ENCODE measurements around the gene PKP1.

DNA sequence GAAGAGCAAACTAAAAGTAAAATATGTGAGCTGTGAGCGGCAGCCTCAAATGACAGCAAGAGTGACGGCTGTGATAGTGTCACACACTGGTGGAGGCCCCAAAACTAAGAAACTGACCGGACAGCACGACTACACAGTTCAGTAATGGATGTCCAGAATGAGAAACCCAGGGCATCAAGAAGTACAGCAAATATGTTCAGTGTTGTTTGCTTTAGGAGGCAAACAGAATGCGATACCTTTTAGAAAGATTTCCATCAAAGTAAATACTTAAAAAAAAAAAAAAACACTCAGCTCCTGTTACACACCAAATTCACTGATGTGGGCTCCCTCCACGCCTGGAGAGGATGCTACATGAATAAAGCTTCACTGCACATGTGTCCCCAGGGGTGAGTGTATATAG is 1.1 kb upstream of the PKP1 start:
- no peak for TF ChIP-seq EZH2 (IDR thresholded peaks at IDR 0.05)
- TF ChIP-seq POLR2AphosphoS5 (IDR thresholded peaks at IDR 0.05; ENCODE audit: borderline replicate concordance, low read depth, low read length), result no peak

Measured in SK-N-MC (cell line).